Caco-2 (cell line): Measurements from ENCODE around the gene BRICD5. TPM values are rescaled to one million over a fixed set of nuclear protein-coding genes. Genes with fewer than 3 reads are reported as not detected.

Experiments
- BruUV-seq: library from RNA; stranded (reverse); fragments of 400-500 nt; replicated peaks from 2 replicates; lab custom pipeline; 2021; lab: Mats Ljungman, UMichigan
- CTCF ChIA-PET: fragments of 300-600 bp; sonication (Branson Sonifier 250); formaldehyde crosslinking; loops from one replicate; lab custom pipeline; 2022; ENCODE audit warnings: antibody characterized with exemption; lab: Charles Lee
- POLR2A ChIA-PET: fragments of 300-600 bp; sonication (Branson Sonifier 250); formaldehyde crosslinking; loops from one replicate; lab custom pipeline; 2022; ENCODE audit warnings: antibody characterized with exemption; lab: Charles Lee
- DNase-seq, 2 experiments: peaks; one replicate each; pipeline versions ENCODE4 v3.0.0 to v3.0.0-alpha.2; 2020 to 2022
- H3K27me3 ChIP-seq: replicated peaks from 2 replicates; pipeline ENCODE4 v1.6.0; 2011; ENCODE audit warnings: low read length; ENCODE audit not compliant: control insufficient read depth, insufficient read depth
- H3K36me3 ChIP-seq: 2 replicates; pipeline ENCODE4 v1.5.1; 2011; ENCODE audit warnings: low read length; ENCODE audit not compliant: control insufficient read depth, insufficient read depth
- H3K4me1 ChIP-seq: fragments of 250-450 bp; sonication (Bioruptor Pico); 2 replicates; pipeline ENCODE4 v1.5.1; 2020; ENCODE audit warnings: mild to moderate bottlenecking
- H3K4me3 ChIP-seq: 2 replicates; pipeline ENCODE4 v1.5.1; 2011; ENCODE audit warnings: low read depth, mild to moderate bottlenecking, control low read depth, low read length
- H3K9me3 ChIP-seq: fragments of 250-450 bp; sonication (Bioruptor Pico); 2 replicates; pipeline ENCODE4 v1.5.1; 2020; ENCODE audit warnings: mild to moderate bottlenecking, moderate library complexity
- H3K27ac Mint-ChIP-seq: one replicate; pipeline ENCODE4 v1.8.0; 2022; ENCODE audit warnings: mixed read lengths; ENCODE audit not compliant: unreplicated experiment
- H3K27me3 Mint-ChIP-seq: one replicate; pipeline ENCODE4 v1.8.0; 2022; ENCODE audit warnings: mixed read lengths; ENCODE audit not compliant: insufficient read depth, unreplicated experiment
- H3K36me3 Mint-ChIP-seq: one replicate; pipeline ENCODE4 v1.8.0; 2022; ENCODE audit warnings: mild to moderate bottlenecking, mixed read lengths; ENCODE audit not compliant: insufficient read depth, unreplicated experiment
- H3K4me1 Mint-ChIP-seq: one replicate; pipeline ENCODE4 v1.8.0; 2022; ENCODE audit warnings: low read depth, mixed read lengths; ENCODE audit not compliant: unreplicated experiment
- H3K4me3 Mint-ChIP-seq: one replicate; pipeline ENCODE4 v1.8.0; 2022; ENCODE audit warnings: mild to moderate bottlenecking, moderate library complexity, mixed read lengths; ENCODE audit not compliant: unreplicated experiment
- H3K9me3 Mint-ChIP-seq: one replicate; pipeline ENCODE4 v1.8.0; 2022; ENCODE audit warnings: mixed read lengths; ENCODE audit not compliant: unreplicated experiment
- CTCF ChIP-seq, 2 experiments: fragments of 200-600 bp in 1 of 2; IDR thresholded peaks; 1 replicate in 1 of 2; 2 replicates in 1 of 2; pipeline versions ENCODE4 v1.5.1 to v1.8.0; 2011 to 2022; ENCODE audit warnings: antibody characterized with exemption in 1 of 2, control low read depth in 1 of 2, inconsistent platforms in 1 of 2, low read depth in 1 of 2, low read length in 1 of 2, mild to moderate bottlenecking in 1 of 2, moderate library complexity in 1 of 2; ENCODE audit not compliant: insufficient read depth in 1 of 2, severe bottlenecking in 1 of 2, unreplicated experiment in 1 of 2
- intact Hi-C: fragments of 100-400 bp; cut with micrococcal nuclease; formaldehyde crosslinking; loops from one replicate; pipeline ENCODE4 v1.10.0; 2022; ENCODE audit not compliant: unreplicated experiment
- total RNA-seq: library from RNA; stranded (reverse); gene quantifications from 2 replicates; pipeline ENCODE4 v1.2.3, GENCODE V29; 2022

BRICD5 gene
- total RNA-seq, 1 experiment from 2014 or later, result 10.0 TPM

- Mint-ChIP-seq H3K4me3 (no peak overlapping the region), H3K9me3 (no peaks in the 10 kb centered on the region), H3K27ac (no peak overlapping the region), H3K4me1 (no peaks in the 10 kb centered on the region), H3K27me3 (no peaks in the 10 kb centered on the region), H3K36me3 (peaks cover 67% of the 10 kb centered on the region)
- Histone ChIP-seq H3K9me3 (no peaks in the 10 kb centered on the region), H3K27me3 (no peaks in the 10 kb centered on the region), H3K4me1 (no peaks in the 10 kb centered on the region), H3K4me3 (no peak overlapping the region), H3K36me3 (no peaks in the 10 kb centered on the region; the same call in none of the 2 replicates)
- ChIA-PET POLR2A (no interaction called here), CTCF (no interaction called here)
- no peak for DNase-seq
- no peak for TF ChIP-seq CTCF (IDR thresholded peaks at IDR 0.05; ENCODE audit: insufficient read depth in 1 of 2, low read depth in 1 of 2, low read length in 1 of 2, severe bottlenecking in 1 of 2, unreplicated experiment in 1 of 2)
- intact Hi-C loops, result no loop called here
- BruUV-seq, result no TSS peak
Measured at GRCh38 chr16:2244301-2244700, 33.6 kb upstream of the BRICD5 start.

GRCh38 chr16:2243781-2244180, 33.1 kb upstream of the BRICD5 start:
- H3K36me3 Mint-ChIP-seq, result peaks cover 67% of the 10 kb centered on the region
- no peak for DNase-seq
- no TSS peak for BruUV-seq
- CTCF ChIA-PET, result no interaction called here
- H3K4me1 Mint-ChIP-seq, result no peaks in the 10 kb centered on the region
- Histone ChIP-seq H3K9me3 (no peaks in the 10 kb centered on the region), H3K4me3 (no peak overlapping the region), H3K4me1 (no peaks in the 10 kb centered on the region), H3K27me3 (no peaks in the 10 kb centered on the region), H3K36me3 (no peaks in the 10 kb centered on the region; the same call in none of the 2 replicates)
- H3K27ac Mint-ChIP-seq, result no peak overlapping the region
- no peak overlapping the region for H3K4me3 Mint-ChIP-seq
- POLR2A ChIA-PET, result no interaction called here
- TF ChIP-seq CTCF (IDR thresholded peaks at IDR 0.05; ENCODE audit: insufficient read depth in 1 of 2, low read depth in 1 of 2, low read length in 1 of 2, severe bottlenecking in 1 of 2, unreplicated experiment in 1 of 2), result no peak
- intact Hi-C loops, result no loop called here
- H3K27me3 Mint-ChIP-seq, result no peaks in the 10 kb centered on the region
- H3K9me3 Mint-ChIP-seq, result no peaks in the 10 kb centered on the region

- Histone ChIP-seq H3K4me3 (no peak overlapping the region), H3K9me3 (no peaks in the 10 kb centered on the region), H3K36me3 (no peaks in the 10 kb centered on the region; the same call in none of the 2 replicates), H3K4me1 (no peaks in the 10 kb centered on the region), H3K27me3 (no peaks in the 10 kb centered on the region)
- Mint-ChIP-seq H3K4me3 (no peak overlapping the region), H3K9me3 (no peaks in the 10 kb centered on the region), H3K36me3 (peaks cover 66% of the 10 kb centered on the region), H3K27me3 (no peaks in the 10 kb centered on the region), H3K4me1 (no peaks in the 10 kb centered on the region), H3K27ac (no peak overlapping the region)
- no TSS peak for BruUV-seq
- no peak for TF ChIP-seq CTCF (IDR thresholded peaks at IDR 0.05; ENCODE audit: insufficient read depth in 1 of 2, low read depth in 1 of 2, low read length in 1 of 2, severe bottlenecking in 1 of 2, unreplicated experiment in 1 of 2)
- POLR2A ChIA-PET, result no interaction called here
- intact Hi-C loops, result no loop called here
- DNase-seq, result no peak
- CTCF ChIA-PET, result no interaction called here
Measured at GRCh38 chr16:2243031-2243528, 32.4 kb upstream of the BRICD5 start.
